COLO668 (cell line): Measurements from ENCODE around the gene IGSF3.

Experiments used
- DNase-seq: peaks from one replicate; lab custom pipeline; 2025; ENCODE audit not compliant: unreplicated experiment; lab: John Stamatoyannopoulos, UW

IGSF3 gene

DNA sequence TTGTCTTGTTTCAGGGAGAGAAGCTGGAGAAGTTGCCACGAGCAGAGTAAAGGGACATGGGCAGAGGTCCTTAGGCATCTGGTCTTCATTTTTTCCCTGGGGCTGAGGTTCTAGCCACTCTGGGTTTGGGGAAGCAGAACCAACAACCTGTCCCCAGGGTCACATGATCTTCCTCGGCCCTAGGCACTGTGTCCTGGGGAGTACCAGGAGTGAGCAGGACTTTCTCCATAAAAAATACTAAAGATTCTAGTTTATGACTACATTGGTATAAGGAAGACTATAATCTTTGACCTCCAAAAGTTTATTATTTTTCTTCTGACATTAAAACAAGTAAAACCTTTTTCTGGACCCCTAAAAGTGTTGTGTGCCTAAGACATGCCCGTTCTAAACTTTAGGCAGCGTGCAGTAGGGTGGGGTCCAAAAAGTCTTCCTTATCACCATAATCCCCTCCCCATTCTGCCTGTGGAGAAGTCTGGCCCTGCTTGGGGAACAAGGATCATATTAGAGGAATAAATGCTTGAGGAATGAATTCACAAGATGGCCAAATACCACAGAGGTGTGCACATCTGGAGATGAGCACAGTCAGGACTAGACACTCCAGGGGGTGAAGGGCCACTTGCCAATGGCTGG lies 19.3 kb upstream of the IGSF3 start:
- DNase-seq = no peak

- DNase-seq = no peak
Observed at GRCh38 chr1:116686175-116686574, 18.6 kb upstream of the IGSF3 start.

DNA sequence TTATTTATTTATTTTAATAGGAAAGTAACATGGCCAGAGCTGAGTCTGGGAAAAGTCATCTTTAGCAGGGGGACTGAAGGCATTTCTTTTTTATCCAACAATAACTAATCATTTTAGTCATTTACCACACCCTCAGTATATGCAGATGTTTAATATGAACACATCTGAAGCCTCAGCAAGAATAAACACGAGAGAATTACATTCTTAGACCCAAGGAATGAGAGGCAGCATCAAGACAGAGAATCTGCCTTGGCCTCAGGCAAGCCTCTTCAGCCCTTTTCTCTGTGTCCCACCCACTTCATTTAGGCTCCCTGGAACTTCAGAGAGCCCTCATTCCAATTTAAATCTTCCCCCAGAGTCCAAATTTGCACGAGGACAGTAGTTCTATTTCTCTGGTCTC lies 17.0 kb upstream of the IGSF3 start:
- no peak for DNase-seq

GRCh38 chr1:116682641-116683221 lies 15.2 kb upstream of the IGSF3 start:
- DNase-seq = no peak

DNA sequence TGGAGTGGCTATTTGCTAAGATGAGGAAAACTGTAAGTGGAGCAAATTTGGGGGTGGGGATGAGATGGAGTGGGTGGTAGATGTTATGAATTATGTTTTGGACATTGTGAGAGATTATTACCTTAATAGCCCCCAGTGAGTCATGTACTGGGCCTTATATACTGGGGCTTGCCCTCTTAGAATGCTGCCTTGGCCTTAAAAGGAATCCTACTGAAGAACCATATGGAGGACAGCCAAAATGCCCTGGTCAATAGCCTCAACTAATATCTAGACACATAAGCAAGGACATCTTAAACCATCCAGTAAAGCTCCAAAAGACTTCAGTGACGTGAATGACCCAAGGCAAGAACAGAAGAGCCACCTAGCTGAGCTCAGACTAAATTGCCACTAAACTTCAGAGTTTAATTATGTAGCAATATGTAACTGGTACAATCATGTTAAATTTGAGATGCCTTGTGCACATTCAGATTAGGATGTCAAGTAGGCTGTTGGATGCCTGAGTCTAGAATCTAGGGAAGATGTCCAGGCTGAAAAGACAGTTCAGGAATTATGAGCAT lies 13.9 kb upstream of the IGSF3 start:
- no peak for DNase-seq

- no peak for DNase-seq
Observed at GRCh38 chr1:116680752-116681151, 13.2 kb upstream of the IGSF3 start.

DNA sequence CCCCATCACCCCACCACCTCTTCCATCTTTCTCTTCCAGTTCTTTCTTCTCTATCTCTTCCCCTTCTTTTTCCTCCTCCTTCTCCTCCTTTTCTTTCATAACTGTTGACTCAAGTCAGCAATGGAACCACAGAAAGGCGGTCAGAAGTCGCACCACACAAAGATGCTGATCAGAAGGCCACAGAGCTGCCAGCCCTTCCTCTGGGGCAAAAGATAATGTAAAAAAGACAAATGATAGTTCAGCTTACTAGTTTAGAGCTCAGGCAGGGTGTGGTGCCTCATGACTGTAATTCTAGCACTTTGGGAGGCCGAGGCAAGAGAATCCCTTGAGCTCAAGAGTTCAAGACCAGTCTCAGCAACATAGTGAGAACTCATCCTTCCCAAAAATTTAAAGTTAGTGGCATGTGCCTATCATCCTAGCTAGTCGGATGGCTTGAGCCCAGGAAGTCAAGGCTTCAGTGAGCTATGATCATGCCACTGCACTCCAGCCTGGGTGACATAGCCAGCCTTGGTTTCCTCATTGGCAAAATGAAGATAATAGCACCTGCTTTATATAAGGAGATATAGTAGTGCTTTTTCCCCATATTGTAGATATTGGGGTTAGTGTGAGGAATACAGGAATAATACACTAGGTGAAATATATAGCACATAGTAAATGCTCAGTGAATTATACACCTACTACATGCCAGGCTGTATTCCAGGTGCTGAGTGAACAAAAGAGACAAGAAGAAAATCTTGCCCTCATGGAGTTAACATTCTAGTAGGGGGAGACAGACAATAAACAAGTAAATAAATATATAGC lies 12.5 kb upstream of the IGSF3 start:
- DNase-seq = no peak

DNA sequence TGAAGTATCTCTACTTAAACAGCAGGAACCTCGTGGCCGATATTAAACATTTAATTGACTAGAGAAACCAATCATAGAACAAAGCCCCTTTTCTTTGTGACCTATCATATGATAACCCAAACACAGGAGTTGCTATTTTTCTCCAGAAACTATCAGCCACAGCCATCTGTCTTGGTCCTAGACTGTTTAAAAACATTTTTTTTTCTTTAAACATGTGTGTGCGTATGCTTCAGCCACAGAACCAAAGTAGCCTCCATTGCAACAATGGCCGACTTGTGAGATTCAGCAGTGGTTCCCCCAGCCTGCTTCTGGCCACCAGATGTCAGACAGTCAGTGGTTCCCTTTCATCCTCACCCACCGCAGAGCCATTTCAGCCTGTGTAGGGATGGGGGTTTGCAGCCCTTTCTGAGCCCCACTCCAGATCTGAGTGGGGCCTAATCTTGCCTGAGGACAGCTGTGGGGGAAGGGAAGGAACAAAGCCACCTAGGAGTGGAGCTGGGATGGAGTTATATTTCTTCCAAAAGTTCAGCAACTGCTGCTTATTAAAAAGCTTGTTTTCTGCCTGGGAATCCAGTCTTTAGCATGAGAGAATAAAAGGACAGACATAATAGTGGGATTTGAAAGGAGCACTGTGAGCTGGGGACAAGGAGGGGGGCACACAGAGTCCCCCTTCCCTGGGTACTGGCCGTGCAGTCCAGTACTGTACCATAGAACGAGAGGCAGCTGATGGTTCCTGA lies 11.7 kb upstream of the IGSF3 start:
- no peak for DNase-seq

- DNase-seq = no peak
Observed at GRCh38 chr1:116678732-116679090, 11.2 kb upstream of the IGSF3 start.

DNA sequence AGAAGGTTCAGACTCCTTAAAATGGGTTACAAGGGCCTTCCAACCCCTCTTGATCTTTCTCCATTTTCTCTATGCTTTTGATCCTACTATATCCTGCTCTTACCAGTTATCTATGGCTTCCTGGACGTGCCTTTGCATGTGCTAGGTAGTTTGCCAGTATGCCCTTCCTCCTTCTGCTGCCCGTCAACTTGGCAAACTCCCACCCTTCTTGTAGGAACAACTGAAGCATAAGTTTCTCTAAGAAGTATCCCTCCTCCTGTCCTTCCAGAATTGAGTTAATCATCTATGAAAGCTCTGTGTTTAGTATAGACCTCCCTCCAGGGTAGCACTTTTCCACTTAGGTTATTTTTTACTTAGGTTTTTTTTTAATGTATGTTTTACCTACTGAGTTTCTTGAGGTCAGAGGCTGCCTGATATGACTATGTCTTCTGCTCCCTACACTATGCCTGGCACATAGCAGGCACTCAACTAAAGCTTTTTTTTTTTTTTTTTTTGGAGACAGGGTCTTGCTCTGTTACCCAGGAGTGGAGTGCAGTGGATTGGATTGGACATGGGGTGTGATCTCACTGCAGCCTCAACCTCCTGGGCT lies 10.0 kb upstream of the IGSF3 start:
- no peak for DNase-seq

GRCh38 chr1:116676291-116676690 lies 8.8 kb upstream of the IGSF3 start:
- no peak for DNase-seq

GRCh38 chr1:116674751-116675150 lies 7.2 kb upstream of the IGSF3 start:
- no peak for DNase-seq

- DNase-seq = no peak
Observed at GRCh38 chr1:116674011-116674531, 6.5 kb upstream of the IGSF3 start.

GRCh38 chr1:116671912-116672311 lies 4.4 kb upstream of the IGSF3 start:
- no peak for DNase-seq

GRCh38 chr1:116671072-116671760 lies 3.7 kb upstream of the IGSF3 start:
- DNase-seq = no peak

DNA sequence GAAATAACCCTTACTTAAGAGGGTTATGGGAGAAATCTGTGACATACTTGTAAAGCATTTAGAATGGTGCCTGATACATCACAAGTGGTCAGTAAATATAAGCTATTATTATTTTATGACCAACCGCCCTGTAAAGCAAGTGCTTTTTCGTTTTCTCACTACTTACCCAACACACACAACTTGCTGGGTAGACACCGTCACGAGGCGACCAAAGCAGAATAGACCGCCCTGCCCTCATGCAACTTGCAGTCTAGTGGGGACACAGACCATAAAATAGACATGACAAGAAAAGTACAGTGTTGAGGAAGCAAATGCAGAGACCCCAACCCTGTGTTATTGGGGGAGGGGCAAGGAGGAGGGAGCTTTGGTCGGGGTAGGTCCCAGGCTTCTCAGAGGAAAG lies 744 bp upstream of the IGSF3 start:
- DNase-seq = no peak

DNA sequence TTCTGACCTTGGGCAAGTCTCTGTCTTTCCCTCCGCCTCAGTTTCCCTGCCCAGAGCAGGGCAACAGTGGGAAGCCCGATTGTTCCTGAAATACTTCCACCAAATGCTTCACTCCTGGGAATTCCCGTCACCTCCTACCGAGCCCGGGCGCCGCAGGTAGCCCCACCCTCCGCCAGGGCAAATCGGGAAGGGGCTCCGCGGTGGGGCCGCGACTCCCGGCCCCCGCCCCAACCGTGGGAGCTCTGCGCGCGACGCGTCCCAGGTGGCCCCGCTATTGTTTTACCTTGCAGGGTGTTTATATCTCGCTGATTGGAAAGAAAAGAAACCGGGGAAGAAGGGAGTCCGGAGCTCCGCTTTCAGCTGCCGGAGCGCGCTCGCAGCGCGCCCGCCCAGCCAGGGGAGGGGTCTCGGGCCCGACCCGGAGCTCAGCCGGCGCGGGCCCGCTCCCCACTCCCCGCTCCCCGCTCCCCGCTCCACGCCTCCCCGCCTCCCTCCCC lies 407 bp downstream of the IGSF3 start:
- peak; percentile 62 for DNase-seq

- peak; percentile 39 for DNase-seq
Observed at GRCh38 chr1:116666187-116667077, 1.1 kb downstream of the IGSF3 start.

GRCh38 chr1:116664978-116665371 lies 2.6 kb downstream of the IGSF3 start:
- no peak for DNase-seq
